ENCODE data around the gene TPCN1. TPM values are rescaled to one million over a fixed set of nuclear protein-coding genes. Genes with fewer than 3 reads are reported as not detected.

Gene TPCN1
- total RNA-seq, 4 donors from 2014 or later, result 85.1 to 1,315 (median 121) TPM

GRCh38 chr12:113248842-113249435 is 27.7 kb downstream of the TPCN1 start:
- in situ Hi-C loops (cut with MboI; ENCODE audit: low pct_ligation_motif_present in 1 of 4, low pct_unique_long_range_greater_than_20kb in 1 of 4, low sequenced_read_pairs in 3 of 4) (no loop called here), intact Hi-C loops (cut with DNase I; ENCODE audit: low total_unique reads) (no loop called here)
- DNase-seq, result no peak
- TF ChIP-seq POLR2AphosphoS5 (IDR thresholded peaks at IDR 0.05) (no peak), EP300 (IDR thresholded peaks at IDR 0.05; ENCODE audit: low read depth) (no peak), POLR2A (IDR thresholded peaks at IDR 0.05) (no peak)
- TF ChIP-seq, protein P1, sequence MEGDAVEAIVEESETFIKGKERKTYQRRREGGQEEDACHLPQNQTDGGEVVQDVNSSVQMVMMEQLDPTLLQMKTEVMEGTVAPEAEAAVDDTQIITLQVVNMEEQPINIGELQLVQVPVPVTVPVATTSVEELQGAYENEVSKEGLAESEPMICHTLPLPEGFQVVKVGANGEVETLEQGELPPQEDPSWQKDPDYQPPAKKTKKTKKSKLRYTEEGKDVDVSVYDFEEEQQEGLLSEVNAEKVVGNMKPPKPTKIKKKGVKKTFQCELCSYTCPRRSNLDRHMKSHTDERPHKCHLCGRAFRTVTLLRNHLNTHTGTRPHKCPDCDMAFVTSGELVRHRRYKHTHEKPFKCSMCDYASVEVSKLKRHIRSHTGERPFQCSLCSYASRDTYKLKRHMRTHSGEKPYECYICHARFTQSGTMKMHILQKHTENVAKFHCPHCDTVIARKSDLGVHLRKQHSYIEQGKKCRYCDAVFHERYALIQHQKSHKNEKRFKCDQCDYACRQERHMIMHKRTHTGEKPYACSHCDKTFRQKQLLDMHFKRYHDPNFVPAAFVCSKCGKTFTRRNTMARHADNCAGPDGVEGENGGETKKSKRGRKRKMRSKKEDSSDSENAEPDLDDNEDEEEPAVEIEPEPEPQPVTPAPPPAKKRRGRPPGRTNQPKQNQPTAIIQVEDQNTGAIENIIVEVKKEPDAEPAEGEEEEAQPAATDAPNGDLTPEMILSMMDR (IDR thresholded peaks at IDR 0.05), result no peak
- Histone ChIP-seq H3K4me3 (no peak overlapping the region), H3K4me1 (peaks cover 29 to 35% (median 34%) of the 10 kb centered on the region in 4 donors), H3K27me3 (no peaks in the 10 kb centered on the region), H3K9me3 (no peaks in the 10 kb centered on the region), H3K36me3 (no peaks in the 10 kb centered on the region), H3K27ac (no peak overlapping the region)
- WGBS, 2 donors (ENCODE audit: low coverage in 1 of 2), result 93% methylated on average over 11 of the region's 11 CpGs; no CpG with 5 or more reads in 1 of the 2 donors

GRCh38 chr12:113249546-113249945 is 28.3 kb downstream of the TPCN1 start:
- WGBS, 2 donors (ENCODE audit: low coverage in 1 of 2), result 94% methylated on average over 12 of the region's 12 CpGs; no CpG with 5 or more reads in 1 of the 2 donors

DNA sequence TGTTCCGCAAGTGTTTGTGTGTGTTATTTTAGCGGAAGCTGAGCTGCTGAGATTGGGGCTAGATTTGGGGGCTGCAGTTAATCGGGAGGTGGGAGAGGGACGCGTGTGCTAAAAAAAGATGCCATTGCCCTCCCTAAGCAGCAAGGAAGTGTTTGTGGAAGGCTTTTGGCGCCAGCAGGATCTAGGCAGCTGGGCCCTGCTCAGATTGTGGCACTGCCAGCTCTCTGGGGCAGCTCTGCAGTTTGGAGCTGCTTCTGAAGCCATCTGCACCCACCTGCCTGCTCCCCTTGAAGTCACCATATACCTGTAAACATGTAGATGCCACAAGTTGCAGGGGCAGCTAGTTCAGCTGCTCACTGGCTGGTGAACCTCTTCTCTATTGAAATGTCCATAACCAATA is 28.8 kb downstream of the TPCN1 start:
- no peak for TF ChIP-seq POLR2A (IDR thresholded peaks at IDR 0.05)
- TF ChIP-seq POLR2AphosphoS5 (IDR thresholded peaks at IDR 0.05), result no peak
- no peak for TF ChIP-seq EP300 (IDR thresholded peaks at IDR 0.05; ENCODE audit: low read depth)
- TF ChIP-seq, protein P1 (IDR thresholded peaks at IDR 0.05), result no peak
- Histone ChIP-seq H3K4me3 (no peak overlapping the region), H3K27ac (no peak overlapping the region), H3K27me3 (no peaks in the 10 kb centered on the region), H3K9me3 (no peaks in the 10 kb centered on the region), H3K4me1 (peaks cover 18 to 24% (median 23%) of the 10 kb centered on the region in 4 donors), H3K36me3 (no peaks in the 10 kb centered on the region)
- WGBS, 2 donors (ENCODE audit: low coverage in 1 of 2), result 93 to 95% methylated on average over 3 to 6 of the region's 6 CpGs
- DNase-seq, result no peak
- in situ Hi-C loops (cut with MboI; ENCODE audit: low pct_ligation_motif_present in 1 of 4, low pct_unique_long_range_greater_than_20kb in 1 of 4, low sequenced_read_pairs in 3 of 4) (no loop called here), intact Hi-C loops (cut with DNase I; ENCODE audit: low total_unique reads) (no loop called here)

More at GRCh38 chr12:113249546-113249945, 28.3 kb downstream of the TPCN1 start:
- Histone ChIP-seq H3K9me3 (no peaks in the 10 kb centered on the region), H3K4me3 (no peak overlapping the region), H3K27me3 (no peaks in the 10 kb centered on the region), H3K36me3 (no peaks in the 10 kb centered on the region), H3K4me1 (peaks cover 23 to 29% (median 28%) of the 10 kb centered on the region in 4 donors), H3K27ac (no peak overlapping the region)
- intact Hi-C loops (cut with DNase I; ENCODE audit: low total_unique reads) (no loop called here), in situ Hi-C loops (cut with MboI; ENCODE audit: low pct_ligation_motif_present in 1 of 4, low pct_unique_long_range_greater_than_20kb in 1 of 4, low sequenced_read_pairs in 3 of 4) (no loop called here)
- TF ChIP-seq, protein P1 (IDR thresholded peaks at IDR 0.05), result no peak
- no peak for TF ChIP-seq POLR2A (IDR thresholded peaks at IDR 0.05)
- TF ChIP-seq POLR2AphosphoS5 (IDR thresholded peaks at IDR 0.05), result no peak
- TF ChIP-seq EP300 (IDR thresholded peaks at IDR 0.05; ENCODE audit: low read depth), result no peak
- no peak for DNase-seq

DNA sequence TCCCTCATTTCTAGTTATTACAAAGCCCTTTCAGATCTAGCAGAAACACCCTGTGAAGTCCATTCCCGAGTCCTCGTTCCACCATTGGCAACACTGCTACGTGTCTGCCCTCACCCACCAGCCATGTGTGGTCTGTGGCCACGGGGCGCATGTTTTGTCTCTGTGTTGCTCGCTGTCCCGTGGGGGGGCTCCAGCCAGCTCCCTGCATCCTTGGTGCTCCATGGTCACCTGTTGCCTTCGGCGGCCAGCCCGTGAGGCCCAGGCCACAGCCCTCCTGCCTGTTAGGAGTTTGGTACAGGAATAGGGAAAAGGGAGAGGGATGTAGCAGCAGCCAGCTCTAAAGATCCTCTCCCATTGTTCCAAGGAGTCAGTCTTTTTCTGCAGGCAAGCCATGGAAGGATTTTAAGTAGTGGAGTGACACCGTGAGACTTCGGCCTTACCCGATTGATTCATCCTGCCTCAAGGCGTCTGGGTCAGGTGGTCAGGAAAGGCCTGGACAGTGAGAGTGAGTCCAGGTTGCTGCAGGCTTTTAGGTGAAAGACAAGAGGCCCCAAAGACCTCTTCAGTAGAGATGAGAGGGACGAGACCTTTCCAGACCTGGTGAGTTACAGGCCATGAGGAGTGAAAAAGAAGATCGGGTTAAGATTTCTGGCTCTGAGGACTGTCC is 30.3 kb downstream of the TPCN1 start:
- Histone ChIP-seq H3K27me3 (no peaks in the 10 kb centered on the region), H3K27ac (no peak overlapping the region), H3K36me3 (no peaks in the 10 kb centered on the region), H3K4me1 (peaks cover 9 to 12% (median 10%) of the 10 kb centered on the region in 4 donors), H3K9me3 (no peaks in the 10 kb centered on the region), H3K4me3 (no peak overlapping the region)
- 93 to 100% methylated on average over 1 to 16 of the region's 16 CpGs for WGBS, 2 donors (ENCODE audit: low coverage in 1 of 2)
- DNase-seq, result no peak
- in situ Hi-C loops (cut with MboI; ENCODE audit: low pct_ligation_motif_present in 1 of 4, low pct_unique_long_range_greater_than_20kb in 1 of 4, low sequenced_read_pairs in 3 of 4), result no loop called here
- TF ChIP-seq EP300 (IDR thresholded peaks at IDR 0.05; ENCODE audit: low read depth), result no peak
- TF ChIP-seq POLR2AphosphoS5 (IDR thresholded peaks at IDR 0.05), result no peak
- no peak for TF ChIP-seq POLR2A (IDR thresholded peaks at IDR 0.05)
- intact Hi-C loops (cut with DNase I; ENCODE audit: low total_unique reads), result no loop called here

Measured in transverse colon (tissue), 4 donors.